CD4-positive, alpha-beta T cell treated with Interleukin-12 subunit alpha and Interleukin-12 subunit beta, for 1 hour (primary cell): ENCODE results near the gene ETV6.

ENCODE experiments used
- DNase-seq: peaks from one replicate; pipeline ENCODE4 v3.0.0-alpha.2; 2020

Gene ETV6

GRCh38 chr12:11763760-11764520 lies 114.5 kb downstream of the ETV6 start:
- no peak for DNase-seq

GRCh38 chr12:11764837-11765236 lies 115.4 kb downstream of the ETV6 start:
- DNase-seq = no peak

GRCh38 chr12:11765421-11765816 lies 115.9 kb downstream of the ETV6 start:
- no peak for DNase-seq

- peak; percentile 30 for DNase-seq
Observed at GRCh38 chr12:11765817-11766794, 116.6 kb downstream of the ETV6 start.

DNA sequence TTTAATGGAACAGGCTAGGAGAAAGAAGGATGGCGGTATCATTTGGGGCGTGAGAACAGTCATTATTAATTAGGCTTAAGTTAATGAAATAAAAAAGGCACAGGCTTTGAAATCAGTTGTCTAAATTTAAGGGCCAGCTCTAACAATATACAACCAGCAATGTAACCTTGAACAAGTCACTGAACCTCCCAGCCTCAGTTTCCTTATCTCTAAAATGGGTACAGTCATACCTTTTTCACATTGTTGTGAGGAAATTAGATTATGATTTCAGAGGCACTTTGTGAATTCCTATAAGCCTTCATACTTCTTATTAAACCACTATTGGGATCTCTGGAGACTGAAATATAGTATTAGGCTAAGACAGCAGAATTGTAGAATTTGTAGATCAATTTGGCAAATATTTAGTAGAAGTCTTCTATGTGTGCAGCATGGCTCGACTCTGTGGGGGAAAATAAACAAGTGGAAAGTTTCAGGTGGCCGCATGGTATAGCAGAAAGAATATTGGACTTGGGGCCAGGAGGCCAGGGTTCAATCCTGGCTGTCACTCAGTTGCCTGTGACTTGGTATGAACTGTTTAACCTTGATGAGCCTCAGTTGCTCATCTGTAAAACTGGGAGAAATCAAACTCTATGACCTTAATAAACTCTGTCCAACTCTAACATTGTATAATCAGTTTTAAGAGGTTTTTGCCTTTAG lies 117.7 kb downstream of the ETV6 start:
- no peak for DNase-seq

DNA sequence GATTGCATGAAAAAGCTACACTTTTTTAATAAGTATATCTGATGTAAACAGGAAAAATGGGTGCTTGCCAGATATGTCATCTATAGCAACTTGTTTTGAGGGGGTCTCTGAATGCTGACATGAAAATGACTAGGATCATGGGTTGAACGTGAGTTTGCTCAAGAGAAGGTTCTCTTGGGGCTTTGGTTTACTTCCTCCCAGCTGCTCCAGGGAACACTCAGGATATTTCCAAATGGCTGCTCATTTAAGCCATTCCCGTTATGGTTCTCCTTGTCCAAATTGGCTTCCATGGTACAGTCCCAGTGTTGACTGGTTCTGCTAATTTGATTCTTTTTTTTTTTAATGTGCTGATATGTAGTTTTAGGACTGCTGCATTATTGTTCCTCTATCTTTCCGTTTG lies 118.3 kb downstream of the ETV6 start:
- DNase-seq = no peak

DNA sequence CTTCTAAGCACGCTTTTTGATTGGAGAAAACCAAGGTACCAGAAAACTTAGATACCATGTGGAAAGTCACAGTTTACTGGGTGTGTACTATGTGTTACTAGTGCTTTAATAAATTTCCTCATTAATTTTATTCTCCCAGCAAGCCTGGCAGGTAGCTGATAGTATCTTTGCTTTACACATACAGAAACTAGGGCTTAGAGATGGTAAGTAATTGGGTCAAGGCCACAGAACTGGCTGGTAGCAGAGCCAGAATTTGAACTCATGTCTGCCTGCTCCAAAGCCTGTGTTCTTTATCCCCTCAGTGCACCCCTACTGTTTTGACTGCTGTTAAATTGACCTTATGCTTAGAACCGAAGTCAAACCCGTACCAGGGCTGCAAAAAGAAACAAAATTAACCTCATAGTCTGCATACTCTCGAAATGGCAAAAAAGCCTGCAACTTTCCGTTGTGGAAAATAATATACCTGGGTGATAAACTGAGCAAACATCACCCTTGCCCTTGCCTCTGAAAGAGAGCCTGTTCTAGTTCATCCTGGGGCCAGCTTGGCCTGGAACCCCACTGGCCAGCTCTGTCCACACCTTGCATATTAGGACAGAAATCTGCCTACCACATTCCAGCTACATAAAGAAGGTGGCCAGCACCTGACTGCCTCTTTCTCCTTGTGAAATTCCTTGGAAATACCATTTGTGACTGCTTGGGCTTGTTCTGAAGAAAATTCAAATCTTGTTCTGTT lies 118.9 kb downstream of the ETV6 start:
- DNase-seq = no peak

- DNase-seq = peak; percentile 24
Observed at GRCh38 chr12:11769723-11770514, 120.4 kb downstream of the ETV6 start.

DNA sequence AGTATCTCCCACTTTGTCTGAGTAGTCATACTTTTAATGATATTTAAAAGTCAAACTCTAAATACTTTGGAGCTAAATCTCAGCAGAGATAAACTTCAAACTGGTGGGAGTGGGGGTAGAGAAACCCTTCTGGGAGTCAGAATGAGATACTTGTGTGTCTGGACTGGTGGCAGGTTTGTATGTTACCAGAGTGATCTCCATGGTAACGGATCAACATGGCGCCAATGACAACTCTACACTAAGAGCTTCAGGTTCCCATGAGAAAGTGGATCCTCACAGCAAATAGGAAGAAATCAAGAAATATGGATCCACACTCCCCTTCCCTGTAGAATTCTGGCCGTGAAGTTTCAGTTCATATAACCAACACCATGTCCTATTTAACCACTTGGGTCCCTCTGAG lies 121.9 kb downstream of the ETV6 start:
- peak; percentile 27 for DNase-seq

DNA sequence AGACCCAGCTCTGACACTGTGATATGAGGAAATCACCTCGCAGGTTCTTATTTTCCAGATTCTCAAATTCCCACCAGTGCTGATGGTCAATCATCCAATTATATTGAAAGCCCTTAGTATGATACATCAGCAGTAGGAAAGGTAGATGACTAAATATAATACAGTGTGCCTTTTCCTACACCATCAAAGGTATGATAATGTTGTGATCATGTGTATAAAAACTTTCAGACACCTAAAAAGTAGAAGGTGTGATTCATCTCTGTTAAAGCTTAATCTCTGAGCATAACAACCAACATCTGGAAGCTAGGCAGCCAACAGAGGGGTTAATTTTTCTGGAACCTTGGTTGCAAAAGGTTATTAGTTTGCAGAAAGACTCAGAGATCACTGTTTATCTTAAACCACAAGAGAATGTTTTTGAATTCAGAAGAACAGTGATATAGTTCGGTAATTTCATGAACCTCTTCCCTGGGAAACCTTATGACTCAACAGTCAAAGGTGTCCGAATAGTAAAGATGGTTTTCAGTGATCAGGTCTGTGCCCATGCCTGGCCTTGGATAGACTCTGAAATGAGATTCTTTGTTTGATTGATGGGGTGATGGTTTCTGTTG lies 122.5 kb downstream of the ETV6 start:
- no peak for DNase-seq

GRCh38 chr12:11773889-11774677 lies 124.6 kb downstream of the ETV6 start:
- no peak for DNase-seq

- no peak for DNase-seq
Observed at GRCh38 chr12:11774821-11775220, 125.3 kb downstream of the ETV6 start.

GRCh38 chr12:11776316-11776715 lies 126.8 kb downstream of the ETV6 start:
- DNase-seq = no peak

- no peak for DNase-seq
Observed at GRCh38 chr12:11777451-11777850, 128.0 kb downstream of the ETV6 start.

DNA sequence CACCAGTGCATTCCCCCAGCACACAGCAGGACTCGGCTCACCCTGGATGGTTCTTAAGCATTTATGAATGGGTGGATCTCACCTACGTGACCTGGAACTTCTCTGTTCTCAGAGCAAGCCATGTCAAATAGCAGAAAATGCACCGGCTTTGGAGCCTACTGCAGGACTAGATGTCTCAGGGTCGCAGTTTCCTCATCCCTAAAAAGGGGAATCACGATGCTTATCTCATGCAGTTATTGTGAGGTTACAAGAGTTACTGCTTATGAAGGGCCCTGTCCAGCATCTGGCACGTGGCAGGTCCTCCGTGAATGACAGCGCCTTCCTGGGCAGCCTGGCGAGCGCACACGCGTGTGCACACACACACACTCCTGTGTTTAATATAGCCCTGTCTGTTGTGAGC lies 128.5 kb downstream of the ETV6 start:
- DNase-seq = no peak

- no peak for DNase-seq
Observed at GRCh38 chr12:11778713-11779685, 129.5 kb downstream of the ETV6 start.

GRCh38 chr12:11780521-11781101 lies 131.1 kb downstream of the ETV6 start:
- DNase-seq = no peak

GRCh38 chr12:11782914-11783420 lies 133.5 kb downstream of the ETV6 start:
- DNase-seq = no peak

GRCh38 chr12:11785712-11786111 lies 136.2 kb downstream of the ETV6 start:
- no peak for DNase-seq
